Left cardiac atrium (tissue), 4 donors: ENCODE measurements around the gene C19orf12. TPM values are rescaled to one million over a fixed set of nuclear protein-coding genes. Genes with fewer than 3 reads are reported as not detected.
A peak's percentile ranks its signal among the peaks of the same experiment; 100 is the strongest.
"Not testable (repeated sequence)": the region's sequence is repeated elsewhere in the genome, so short reads cannot be mapped to it uniquely, and the experiment has no call there.

Source experiments
- ATAC-seq, 2 donors: fragments of 200-7000 bp; cut with Tn5 transposase; one replicate each; pipeline ENCODE4 v1.9.1; 2020; ENCODE audit warnings: mild to moderate bottlenecking in 2 of 2, moderate library complexity in 2 of 2
- DNase-seq: peaks from one replicate; pipeline ENCODE4 v3.0.0-alpha.2; 2020
- intact Hi-C, 2 donors: fragments of 100-400 bp; cut with DNase I; formaldehyde crosslinking; loops; one replicate each; pipeline versions ENCODE4 v1.14.1 to v1.15.1; 2022 to 2023
- total RNA-seq, 2 donors: library from RNA; stranded (reverse); fragmentation: NEBNext Ultra II Directional; extraction: Animal tissue kit (Norgen Biotek cat#: 25700); gene quantifications; one replicate each; pipeline ENCODE4 v1.2.1, GENCODE V29; 2021
- donor health status: DM: no; HTN: yes; CAD: no.
- donor health status: DM: no; HTN: yes; CAD: no; lungs with severe emphysema.
- donor health status: DM: yes; HTN: yes; CAD: no.
- donor health status: Dilated cardiomyopathy.

C19orf12 gene
- total RNA-seq, 2 donors from 2014 or later = 48.2 to 52.0 TPM

DNA sequence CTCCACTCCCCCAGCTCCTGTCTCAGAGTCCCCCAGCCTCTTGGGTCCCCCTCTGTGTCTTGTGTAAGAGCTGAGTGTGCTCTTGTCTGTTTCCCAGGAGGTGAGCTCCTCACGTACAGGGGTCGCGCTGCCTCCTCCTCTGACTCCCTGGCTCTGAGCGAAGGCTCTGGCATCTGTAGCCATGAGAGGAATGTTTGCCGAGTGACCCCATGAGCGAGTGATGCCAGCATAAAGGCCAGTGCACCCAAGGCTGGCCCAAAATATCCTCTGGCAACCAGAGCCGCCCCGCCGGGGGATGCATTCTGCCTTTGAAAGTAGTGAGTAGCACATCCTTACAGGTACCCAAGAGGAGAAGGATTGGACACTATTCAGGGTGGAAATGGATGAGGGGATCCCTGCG, 26.2 kb upstream of the C19orf12 start:
- intact Hi-C loops = no loop called here
- ATAC-seq = no peak
- no peak for DNase-seq

DNA sequence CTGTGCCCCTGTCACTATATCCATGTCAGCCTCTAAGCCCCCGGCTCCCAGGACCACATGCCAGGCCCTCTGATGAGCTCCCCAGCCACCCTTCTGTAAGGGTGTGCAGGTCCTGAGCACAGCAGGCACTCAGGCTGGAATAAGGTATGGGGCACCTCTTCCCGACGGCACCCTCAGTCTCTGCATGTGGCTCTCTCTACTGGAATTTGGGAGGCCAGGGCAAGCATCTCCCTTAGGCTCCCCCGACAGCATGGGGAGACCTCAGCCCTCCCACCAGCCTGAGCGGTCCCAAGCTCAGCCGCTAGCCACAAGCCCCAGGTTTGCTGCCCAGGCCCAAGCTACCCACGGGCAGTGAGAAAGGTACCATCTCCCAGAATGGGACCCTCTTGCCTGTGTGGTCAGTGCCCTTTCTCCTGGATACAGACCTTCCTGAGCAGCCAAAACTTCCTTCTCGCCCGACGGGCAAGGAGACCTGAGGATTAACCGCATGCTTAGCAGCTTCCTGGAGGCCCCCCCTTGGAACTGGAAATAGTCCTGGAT, 22.5 kb upstream of the C19orf12 start:
- DNase-seq (no peak), ATAC-seq (no peak)
- intact Hi-C loops = loop anchor here in 1 of 2 donors (10.0 kb wide), 1 partner anchor 137 kb away; no protein-coding TSS in a partner anchor

DNA sequence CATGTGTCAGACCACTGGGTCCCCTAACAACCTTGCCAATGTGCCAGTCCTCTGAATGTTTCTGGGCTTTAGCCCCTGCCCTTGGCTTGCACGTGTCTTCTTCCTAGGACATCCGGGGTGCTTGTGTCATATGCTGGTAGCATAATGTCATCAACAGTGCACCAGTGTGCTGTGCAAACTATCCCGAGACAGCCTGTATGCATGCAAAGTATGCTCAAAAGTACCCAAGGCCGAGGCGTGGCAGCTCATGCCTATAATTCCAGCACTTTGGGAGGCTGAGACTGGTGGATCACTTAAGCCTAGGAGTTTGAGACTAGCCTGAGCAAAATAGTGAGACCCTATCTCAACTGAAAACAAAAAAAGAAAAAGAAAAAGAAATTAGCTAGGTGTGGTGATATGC, 20.8 kb upstream of the C19orf12 start:
- DNase-seq (no peak), ATAC-seq (no peak)
- intact Hi-C loops = loop anchor here in 1 of 2 donors (10.0 kb wide), 1 partner anchor 139 kb away; no protein-coding TSS in a partner anchor

DNA sequence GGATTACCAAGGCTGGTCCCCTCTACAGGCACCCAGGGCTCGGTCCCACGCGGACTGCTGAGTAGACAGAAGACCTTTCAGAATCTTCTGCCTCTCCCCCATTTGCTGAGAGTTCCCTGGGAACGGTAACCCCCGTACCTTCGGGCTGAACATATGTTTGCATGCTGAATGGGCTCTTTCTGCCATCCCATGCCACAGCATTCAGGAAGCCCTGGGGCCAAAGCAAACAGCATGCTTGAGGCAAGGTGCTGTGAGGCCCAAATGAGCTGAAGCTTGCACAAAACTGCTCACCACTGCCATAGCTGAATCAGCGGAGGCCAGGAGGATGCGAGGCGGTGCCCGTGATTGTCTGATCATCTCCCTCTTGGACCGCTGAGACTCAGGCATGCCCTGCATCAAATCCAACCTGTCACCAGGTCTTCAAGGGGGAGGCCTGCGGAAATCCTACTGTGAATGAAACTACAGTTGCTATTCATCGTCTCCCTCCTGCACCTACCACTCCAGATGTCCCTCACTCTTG, 16.3 kb upstream of the C19orf12 start:
- no peak for ATAC-seq
- no peak for DNase-seq
- intact Hi-C loops = loop anchor here (2.0 to 10.0 kb wide), 2 partner anchors 141 to 143 kb away; no protein-coding TSS in a partner anchor

DNA sequence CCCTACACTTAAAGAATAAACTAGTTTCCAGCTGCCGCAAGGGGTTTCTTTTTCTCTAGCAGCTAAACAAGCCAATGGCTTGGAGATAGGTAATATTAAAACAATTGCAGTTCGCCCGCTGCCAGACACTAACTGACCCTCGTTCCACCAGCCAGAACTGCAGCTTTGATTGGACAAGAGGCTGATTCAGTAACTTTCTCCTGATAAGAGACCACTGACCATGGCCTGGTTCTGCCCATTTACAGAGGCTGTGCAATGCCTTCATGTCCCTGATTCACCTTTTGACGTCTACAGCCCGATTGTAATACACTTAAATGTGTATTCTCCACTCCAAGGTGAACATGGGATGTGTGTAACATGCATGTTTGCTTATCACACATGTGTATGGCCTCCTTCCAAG, 12.8 kb upstream of the C19orf12 start:
- DNase-seq (no peak), ATAC-seq (no peak)
- intact Hi-C loops = no loop called here

DNA sequence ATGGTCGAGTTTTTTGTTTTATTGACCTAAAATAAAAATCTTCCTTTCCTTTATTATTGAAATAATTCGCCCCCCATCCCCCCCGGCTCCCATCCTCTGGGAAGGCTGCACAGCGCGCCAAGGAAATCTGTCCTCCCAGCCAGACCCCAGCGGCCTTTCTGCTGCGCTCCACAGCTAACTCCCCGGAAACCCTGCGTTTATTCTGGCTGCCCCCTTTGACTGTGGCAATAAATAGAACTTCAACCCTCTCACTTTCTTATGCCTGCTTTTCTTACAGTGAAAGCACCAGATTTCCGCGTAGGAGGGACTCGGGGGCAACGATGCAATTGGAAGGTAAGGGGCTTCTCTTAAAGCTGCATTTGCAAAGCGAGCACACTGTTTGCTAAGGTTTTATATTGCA, 9.7 kb upstream of the C19orf12 start:
- intact Hi-C loops = no loop called here
- no peak for DNase-seq
- no peak for ATAC-seq

DNA sequence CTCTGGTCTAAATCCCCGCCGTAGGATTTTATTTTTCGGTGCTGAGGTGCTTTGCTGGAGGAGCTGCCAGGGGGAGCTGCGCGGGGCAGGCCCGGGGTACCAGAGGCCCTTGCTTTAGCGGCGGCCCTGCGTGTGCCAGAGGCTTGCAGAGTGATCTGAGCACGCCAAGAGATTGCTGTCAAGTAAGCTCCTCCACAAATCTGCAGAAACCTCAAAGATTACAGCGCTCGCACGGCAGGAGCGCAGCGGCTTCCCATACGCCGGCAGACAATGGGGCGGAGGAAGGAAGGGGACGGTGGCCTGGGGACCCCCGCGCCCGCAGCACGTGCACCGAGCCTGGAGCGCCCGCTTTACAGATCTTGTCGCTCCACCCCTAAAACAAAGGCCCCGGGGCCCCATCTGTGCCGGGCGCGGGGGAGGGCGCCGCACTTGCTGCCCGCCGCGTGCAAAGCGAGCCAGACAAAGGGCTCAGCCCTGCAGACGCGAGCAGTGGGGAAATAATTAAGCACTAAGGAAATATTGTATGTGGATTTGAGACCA, 9.1 kb upstream of the C19orf12 start:
- ATAC-seq (peak; percentile 49 to 55), DNase-seq (no peak)
- intact Hi-C loops = no loop called here

DNA sequence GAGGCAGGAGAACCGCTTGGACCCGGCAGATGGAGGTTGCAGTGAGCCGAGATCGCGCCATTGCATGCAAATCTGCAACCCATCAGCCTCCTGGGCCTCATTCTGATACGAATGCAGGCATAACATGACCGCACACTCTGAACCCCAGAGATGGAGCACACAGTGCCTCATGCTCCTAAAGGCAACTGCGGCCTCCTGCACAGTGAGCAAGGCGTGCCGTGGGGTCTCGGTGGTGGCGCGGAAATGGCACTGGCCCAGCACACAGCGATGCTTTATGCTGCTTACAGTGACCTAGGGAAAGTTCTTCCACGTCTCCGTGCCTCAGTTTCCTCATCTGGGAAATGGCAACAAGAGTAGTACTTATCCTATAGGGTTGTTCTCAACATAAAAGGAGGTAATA, 2.0 kb upstream of the C19orf12 start:
- intact Hi-C loops = loop anchor here in 1 of 2 donors (5.0 kb wide), 1 partner anchor 110 kb away; the partner anchor contains the start of gene POP4
- DNase-seq (no peak), ATAC-seq (no peak)

DNA sequence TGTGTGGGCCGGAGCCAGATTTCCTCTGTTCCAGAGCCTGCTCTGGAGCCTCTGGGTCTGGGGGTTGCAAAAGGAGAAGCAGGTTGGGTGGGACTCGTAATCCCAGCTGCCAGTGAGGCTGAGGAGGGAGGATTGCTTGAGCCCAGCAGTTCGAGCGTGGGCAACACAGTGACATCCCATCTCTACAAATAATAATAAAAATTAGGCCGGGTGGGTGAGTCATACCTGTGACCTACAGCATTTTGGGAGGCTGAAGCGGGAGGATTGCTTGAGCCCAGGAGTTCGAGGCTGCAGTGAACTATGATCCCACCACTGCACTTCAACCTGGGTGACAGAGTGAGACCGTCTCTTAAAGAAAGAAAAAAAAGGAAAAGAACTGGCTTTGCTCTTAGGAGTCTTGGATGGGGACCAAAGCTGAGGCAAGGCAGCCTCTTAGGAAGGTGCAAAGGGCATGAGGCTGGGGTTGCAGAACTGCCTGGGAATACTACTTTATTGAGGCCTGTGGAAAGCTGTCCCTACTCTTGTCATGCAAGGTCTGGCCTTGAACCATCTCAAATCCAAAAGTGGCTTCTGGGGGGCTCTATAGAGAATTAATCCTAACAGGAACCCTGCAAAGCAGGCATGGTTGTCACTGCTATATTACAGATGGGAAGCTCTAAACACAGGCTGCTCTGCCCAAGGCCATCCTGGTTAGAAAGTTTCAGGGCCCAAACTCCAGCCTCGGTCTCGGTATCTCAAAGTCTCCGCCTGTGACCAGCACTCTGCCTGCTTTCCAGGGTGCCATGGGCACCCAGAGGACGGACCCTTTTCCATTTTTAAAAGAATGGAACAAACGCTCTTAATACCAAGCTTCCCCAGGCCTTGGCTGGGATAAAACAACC, 880 bp upstream of the C19orf12 start:
- intact Hi-C loops = loop anchor here (1.0 to 5.0 kb wide), 2 partner anchors 106 to 109 kb away; partner anchors contain the start of gene POP4 (in 1 of the 2)
- no peak for DNase-seq
- ATAC-seq = peak; percentile 13 to 26

DNA sequence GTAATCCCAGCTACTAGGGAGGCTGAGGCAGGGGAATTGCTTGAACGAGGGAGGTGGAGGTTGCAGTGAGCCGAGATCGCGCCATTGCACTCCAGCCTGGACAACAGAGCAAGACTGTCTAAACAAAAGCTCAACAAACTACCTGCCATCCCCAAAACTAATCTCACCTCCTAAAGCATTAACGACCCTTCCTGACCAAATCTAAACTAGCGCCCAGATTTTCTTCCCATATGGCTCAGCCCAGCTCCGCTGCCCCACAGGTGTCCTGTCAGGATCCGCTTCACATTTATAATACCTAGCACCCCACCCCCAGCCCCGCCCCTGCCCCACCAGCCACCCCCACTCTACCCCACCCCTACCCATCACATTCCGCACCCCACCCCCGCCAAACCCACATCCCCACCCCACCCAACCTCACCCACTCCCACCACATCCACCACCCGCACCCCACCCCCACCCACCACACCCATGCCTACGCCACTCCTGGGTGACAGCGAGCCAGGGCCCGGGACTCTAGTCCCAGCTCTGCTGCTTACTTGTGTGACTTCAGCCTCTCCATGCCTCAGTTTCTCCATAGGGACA, 599 bp downstream of the C19orf12 start:
- peak; percentile 11 to 16 for ATAC-seq
- intact Hi-C loops = no loop called here
- no peak for DNase-seq

DNA sequence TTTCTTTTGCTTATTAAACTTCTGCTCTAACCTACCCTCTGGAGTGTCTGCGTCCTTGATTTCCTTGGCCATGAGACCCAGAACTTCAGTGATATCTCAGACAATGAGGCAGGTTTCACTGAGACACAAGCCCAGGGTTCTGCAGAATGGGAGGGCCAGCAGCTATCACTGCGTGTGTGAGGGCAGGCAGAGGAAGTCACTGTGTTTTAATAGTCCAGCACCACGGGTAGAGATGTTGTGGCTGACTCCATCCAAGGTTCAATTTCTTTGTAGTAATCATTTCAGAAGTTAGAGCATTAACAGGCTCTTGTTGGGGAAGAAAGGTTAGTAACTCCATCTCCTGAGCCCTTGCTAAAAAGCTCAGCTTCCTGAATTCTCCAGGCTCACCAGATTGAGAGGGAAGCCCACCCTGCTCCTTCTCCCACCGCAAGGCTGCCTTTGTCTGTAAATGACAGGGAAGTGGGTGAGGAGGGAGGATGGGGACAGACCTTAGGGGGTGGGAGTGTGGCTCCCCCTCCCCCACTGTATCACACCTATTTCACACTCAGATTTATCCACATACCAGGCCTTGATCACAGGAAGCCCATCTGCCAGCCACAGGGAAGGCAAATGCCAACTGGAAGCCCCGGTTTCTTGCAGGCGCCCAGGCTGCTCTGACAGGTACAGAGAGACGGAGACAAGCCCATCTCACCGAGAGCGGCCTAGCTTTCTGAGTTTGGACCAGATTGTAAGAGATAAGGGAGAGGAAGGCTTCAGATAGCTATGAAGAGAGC, 2.1 kb downstream of the C19orf12 start:
- intact Hi-C loops = no loop called here
- DNase-seq (no peak), ATAC-seq (no peak)

DNA sequence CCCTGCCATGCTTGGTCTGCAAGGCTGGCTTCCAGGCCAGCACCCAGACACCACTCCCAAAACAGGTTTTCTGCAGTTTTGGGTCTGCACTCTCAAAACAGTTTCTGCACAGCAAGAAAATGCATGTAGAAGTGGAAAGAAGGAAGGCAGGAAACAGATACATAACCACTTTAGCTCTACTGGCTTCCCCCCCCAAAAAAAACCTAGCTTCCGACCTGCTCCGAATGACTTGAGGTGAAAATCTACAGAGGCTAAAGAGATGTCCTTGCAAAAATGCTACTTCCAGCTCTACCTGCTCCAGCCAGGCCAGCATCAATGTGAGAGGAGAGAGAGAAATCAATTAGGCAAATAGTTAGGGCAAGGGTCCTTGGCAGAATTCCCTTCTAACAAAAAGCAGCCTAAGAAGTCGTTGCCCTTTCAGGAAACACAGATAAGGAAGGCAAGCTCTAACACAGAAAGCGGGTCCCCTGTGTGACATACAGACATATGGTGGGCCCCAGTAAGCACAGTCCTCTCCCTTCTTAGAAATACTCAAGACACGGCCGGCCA, 3.4 kb downstream of the C19orf12 start:
- ATAC-seq (no peak), DNase-seq (no peak)
- intact Hi-C loops = no loop called here

DNA sequence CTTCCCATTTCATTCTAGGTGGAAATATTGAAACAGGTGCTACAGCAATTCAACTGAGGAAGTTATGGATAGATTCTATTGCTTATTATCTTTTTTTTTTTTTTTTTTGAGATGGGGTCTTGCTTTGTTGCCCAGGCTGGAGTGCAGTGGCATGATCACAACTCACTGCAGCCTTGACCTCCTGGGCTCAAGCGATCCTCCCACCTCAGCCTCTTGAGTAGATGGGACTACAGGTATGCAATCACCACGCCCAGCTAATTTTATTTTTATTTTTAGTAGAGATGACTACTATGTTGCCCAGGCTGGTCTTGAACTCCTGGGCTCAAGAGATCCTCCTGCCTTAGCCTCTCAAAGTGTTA, 5.6 kb downstream of the C19orf12 start:
- intact Hi-C loops, ATAC-seq, DNase-seq: not testable (repeated sequence)

DNA sequence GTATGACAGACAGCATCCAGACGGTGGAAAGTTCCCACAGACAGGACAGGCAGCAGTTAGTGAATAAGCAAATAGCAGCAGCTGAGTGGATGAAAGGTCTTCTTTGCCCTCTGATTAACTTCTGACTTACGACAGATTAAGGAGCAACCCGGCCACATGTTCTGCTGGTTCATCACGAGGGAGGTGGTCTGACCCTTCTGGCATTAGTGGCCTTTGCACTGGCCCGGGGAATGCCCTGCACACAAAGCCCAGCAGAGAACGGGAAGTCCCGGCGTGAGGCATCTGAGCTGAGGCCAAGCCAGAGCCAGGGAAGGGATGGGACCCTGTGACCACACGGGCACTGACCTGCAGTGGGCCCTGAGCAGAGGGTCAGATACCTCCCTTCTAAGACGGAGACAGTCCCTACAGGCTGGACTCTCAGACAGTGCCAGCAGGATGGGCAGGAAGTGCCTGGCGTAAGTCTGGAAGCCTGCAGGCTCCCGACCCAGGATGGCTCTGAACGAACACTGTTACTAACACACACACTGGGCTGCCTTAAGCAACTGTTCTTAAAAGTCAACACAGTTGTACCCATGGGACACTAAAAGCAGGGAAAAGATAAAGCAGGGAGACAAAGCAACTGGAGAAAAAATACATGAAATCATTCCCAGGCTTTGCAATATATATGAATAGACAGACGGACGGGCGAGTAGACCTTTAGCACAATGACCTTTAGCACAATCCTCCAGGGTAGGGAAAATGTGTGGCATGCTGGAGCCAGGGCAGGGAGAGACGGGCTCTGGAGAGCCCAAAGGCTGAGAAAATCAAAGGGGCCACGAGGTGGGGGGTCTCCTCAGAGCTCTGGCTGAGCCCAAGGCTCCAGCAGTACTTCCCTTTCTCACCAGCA, 6.3 kb downstream of the C19orf12 start:
- intact Hi-C loops = no loop called here
- DNase-seq (no peak), ATAC-seq (peak; percentile 63 to 79)

DNA sequence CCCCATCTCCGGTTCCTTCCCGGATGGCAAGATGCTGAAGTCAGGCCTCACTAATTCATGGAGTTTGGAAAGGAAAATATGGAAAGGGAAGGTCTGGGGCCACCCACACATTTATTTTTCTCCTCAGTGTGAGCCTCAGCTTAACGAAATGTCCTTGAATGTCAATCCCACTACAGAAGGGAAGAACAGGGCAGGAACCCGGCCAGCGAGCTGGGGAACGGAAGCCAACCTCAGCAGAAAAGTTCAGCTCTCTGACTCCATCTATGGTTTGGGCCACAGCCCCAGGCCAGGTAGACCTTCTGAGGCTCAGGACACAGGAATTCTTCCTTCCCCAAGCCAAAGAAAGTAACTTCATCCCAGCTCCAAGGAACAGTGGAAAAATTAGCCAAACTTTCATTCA, 8.4 kb downstream of the C19orf12 start:
- intact Hi-C loops = no loop called here
- no peak for DNase-seq
- ATAC-seq = no peak

DNA sequence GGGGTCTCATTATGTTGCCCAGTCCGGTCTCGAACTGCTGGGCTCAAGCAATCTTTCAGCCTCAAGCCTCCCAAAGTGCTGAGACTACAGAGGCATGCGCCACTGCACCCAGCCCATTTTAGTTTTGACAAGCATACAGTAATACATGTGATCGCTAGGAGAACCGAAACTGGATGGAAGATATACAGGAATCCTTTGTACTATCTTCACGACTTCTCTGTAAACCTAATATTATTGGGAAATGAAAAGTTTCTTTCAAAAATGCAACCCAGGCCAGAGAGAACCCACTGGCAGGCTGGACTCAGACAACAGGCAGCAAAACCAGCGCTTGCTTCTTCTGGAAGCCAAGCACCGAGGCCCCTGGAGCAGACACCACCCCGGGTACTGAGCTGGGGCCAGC, 9.4 kb downstream of the C19orf12 start:
- intact Hi-C loops = no loop called here
- no peak for ATAC-seq
- no peak for DNase-seq
